Posterior cingulate gyrus (tissue), 11 donors: Measurements from ENCODE around the gene GLS.
A peak's percentile ranks its signal among the peaks of the same experiment; 100 is the strongest.
"Not testable (repeated sequence)": the region's sequence is repeated elsewhere in the genome, so short reads cannot be mapped to it uniquely, and the experiment has no call there.

ENCODE experiments used
- DNase-seq, 10 donors: peaks; one replicate each; pipeline versions ENCODE4 v3.0.0 to v3.0.0-alpha.2; 2020 to 2021; ENCODE audit warnings: mixed read lengths in 3 of 10
- intact Hi-C: fragments of 100-400 bp; cut with DNase I; formaldehyde crosslinking; loops from one replicate; pipeline ENCODE4 v1.15.1; 2023

GLS gene

GRCh38 chr2:190982262-190983034 lies 101.8 kb downstream of the GLS start:
- no peak for DNase-seq
- intact Hi-C loops = no loop called here

GRCh38 chr2:190984595-190984994 lies 104.0 kb downstream of the GLS start:
- intact Hi-C loops = no loop called here
- DNase-seq = no peak

GRCh38 chr2:190986221-190986953 lies 105.8 kb downstream of the GLS start:
- no peak for DNase-seq
- intact Hi-C loops = no loop called here

- intact Hi-C loops = no loop called here
- DNase-seq = no peak
Observed at GRCh38 chr2:190987116-190987515, 106.5 kb downstream of the GLS start.

GRCh38 chr2:190987938-190988337 lies 107.3 kb downstream of the GLS start:
- intact Hi-C loops = no loop called here

GRCh38 chr2:190988910-190989309 lies 108.3 kb downstream of the GLS start:
- DNase-seq = no peak
- intact Hi-C loops = no loop called here

More at GRCh38 chr2:190987938-190988337, 107.3 kb downstream of the GLS start:
- no peak for DNase-seq

GRCh38 chr2:190990132-190990531 lies 109.5 kb downstream of the GLS start:
- no peak for DNase-seq
- intact Hi-C loops = no loop called here

GRCh38 chr2:190993292-190993643 lies 112.6 kb downstream of the GLS start:
- intact Hi-C loops = no loop called here

GRCh38 chr2:190994148-190994547 lies 113.5 kb downstream of the GLS start:
- DNase-seq = no peak
- intact Hi-C loops = no loop called here

More at GRCh38 chr2:190993292-190993643, 112.6 kb downstream of the GLS start:
- DNase-seq = no peak

- intact Hi-C loops, DNase-seq: not testable (repeated sequence)
Observed at GRCh38 chr2:190995315-190995714, 114.7 kb downstream of the GLS start.

- intact Hi-C loops = no loop called here
- peak in 2 of 10 donors; percentile 16 to 82 for DNase-seq
Observed at GRCh38 chr2:190996338-190996946, 115.8 kb downstream of the GLS start.

GRCh38 chr2:190996947-190997346 lies 116.3 kb downstream of the GLS start:
- intact Hi-C loops = no loop called here
- no peak for DNase-seq

- intact Hi-C loops = no loop called here
Observed at GRCh38 chr2:190997526-190998113, 117.0 kb downstream of the GLS start.

GRCh38 chr2:190999058-190999457 lies 118.4 kb downstream of the GLS start:
- intact Hi-C loops = no loop called here
- no peak for DNase-seq

More at GRCh38 chr2:190997526-190998113, 117.0 kb downstream of the GLS start:
- no peak for DNase-seq

GRCh38 chr2:190999949-191000665 lies 119.5 kb downstream of the GLS start:
- DNase-seq = no peak
- intact Hi-C loops = no loop called here

- no peak for DNase-seq
- intact Hi-C loops = no loop called here
Observed at GRCh38 chr2:191001032-191001431, 120.4 kb downstream of the GLS start.

GRCh38 chr2:191001624-191002023 lies 121.0 kb downstream of the GLS start:
- no peak for DNase-seq

GRCh38 chr2:191003405-191004309 lies 123.0 kb downstream of the GLS start:
- intact Hi-C loops = no loop called here
- no peak for DNase-seq

More at GRCh38 chr2:191001624-191002023, 121.0 kb downstream of the GLS start:
- intact Hi-C loops = no loop called here

GRCh38 chr2:191006297-191006696 lies 125.7 kb downstream of the GLS start:
- no peak for DNase-seq
- intact Hi-C loops = no loop called here
